Measurements from ENCODE around the gene MYD88. TPM values are rescaled to one million over a fixed set of nuclear protein-coding genes. Genes with fewer than 3 reads are reported as not detected.

The MYD88 gene
- total RNA-seq, 1 donor from 2014 or later = 37.5 TPM

DNA sequence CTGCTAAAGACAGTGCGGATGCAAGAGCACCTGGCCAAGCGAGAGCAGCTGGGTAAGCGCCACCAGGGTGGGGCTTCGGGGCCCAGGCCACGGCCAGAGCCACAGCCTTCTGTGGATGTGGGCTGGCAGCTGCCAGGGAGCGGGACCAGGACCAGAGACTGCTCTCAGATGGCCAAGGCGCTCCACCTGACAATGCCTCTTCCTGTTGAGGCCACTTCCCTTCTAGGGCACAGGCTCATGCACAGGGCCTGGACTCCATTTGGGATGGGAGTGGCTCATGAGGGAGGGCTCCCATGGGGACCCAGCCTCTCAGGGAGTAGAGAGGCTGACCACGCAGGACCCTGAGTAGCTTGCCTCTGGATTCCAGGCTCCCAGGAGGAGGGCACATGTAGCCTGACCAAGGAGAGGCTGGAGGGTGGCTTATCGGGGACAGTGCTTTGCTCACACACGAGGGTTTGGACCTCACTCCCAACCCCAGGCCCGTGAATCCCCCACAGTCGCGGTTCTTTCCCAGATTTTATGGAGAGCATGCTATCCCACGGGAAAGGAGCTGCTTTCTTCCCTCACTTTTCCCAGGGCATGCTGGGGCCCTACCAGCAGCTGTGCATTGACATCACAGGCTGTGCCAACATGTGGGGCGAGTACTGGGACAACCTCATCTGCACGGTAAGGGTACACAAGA lies 26.6 kb upstream of the MYD88 start:
- ATAC-seq = no peak
- peak; percentile 42 for DNase-seq (ENCODE audit: low spot score)

DNA sequence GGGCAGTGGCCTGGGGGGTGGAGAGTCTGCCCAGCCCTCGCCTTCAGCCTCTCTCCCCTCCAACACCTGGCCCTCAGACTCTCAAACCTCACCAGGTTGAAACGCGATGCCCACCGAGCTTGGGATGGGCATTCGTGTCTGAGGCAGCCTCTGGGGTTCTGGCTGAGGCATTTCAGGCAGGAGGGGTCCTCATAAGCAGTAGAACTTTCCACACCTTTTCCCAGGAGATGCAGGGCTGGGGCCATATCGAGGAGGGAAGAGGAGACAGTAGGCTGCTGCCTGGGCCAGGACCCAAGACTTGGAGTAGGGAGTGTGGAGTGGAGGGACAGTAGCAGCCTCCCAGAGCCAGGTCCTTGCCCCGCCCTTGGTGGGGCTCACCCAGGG lies 26.1 kb upstream of the MYD88 start:
- DNase-seq (ENCODE audit: low spot score) (peak; percentile 40), ATAC-seq (no peak)

GRCh38 chr3:38114052-38114874 lies 24.2 kb upstream of the MYD88 start:
- ATAC-seq (no peak), DNase-seq (ENCODE audit: low spot score) (peak; percentile 43)

- ATAC-seq (no peak), DNase-seq (ENCODE audit: low spot score) (peak; percentile 44)
These were observed 23.4 kb upstream of the MYD88 start for GRCh38 chr3:38114875-38115644.

DNA sequence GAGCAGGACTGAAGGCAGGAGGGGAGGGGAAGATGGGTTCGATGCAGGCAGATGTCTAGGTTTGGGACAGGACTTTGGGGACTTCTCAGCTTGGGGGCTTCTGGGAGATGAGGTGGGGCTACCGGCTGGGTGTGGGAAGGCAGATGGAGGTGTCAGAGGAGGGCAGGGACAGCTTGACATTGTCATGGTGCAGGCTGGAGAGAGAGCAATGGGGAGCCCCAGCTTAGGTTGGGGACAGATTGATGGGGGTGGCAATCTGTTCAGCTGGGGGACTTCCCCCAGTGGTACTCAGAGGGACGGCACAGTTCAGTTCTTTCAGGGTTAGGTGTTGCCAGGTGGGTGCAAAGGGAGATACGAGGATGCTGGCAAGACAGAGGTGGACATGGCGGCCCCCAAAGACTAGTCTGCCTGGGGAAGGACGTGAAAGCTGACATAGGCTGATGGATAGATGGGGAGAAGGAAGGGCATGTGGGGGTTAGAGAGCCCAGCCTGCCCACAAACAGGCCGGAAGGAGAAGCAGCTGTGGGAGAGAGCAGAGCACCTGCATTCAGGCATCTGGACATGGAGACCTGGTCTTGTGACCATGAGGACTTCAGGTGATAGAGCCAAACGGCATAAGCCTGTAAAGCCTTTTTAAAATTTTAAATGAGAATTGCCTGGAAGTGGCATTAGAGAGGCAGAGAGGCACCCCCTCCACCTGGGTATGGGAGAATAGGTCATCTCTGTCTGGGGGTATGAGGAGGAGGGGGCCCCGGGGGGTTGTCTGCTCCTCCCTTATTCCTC lies 22.6 kb upstream of the MYD88 start:
- no peak for ATAC-seq
- peak; percentile 46 for DNase-seq (ENCODE audit: low spot score)

- DNase-seq (ENCODE audit: low spot score) (peak; percentile 64), ATAC-seq (peak; percentile 30)
These were observed 21.8 kb upstream of the MYD88 start for GRCh38 chr3:38116471-38117162.

GRCh38 chr3:38117163-38117716 lies 21.2 kb upstream of the MYD88 start:
- peak; percentile 86 for DNase-seq (ENCODE audit: low spot score)
- peak; percentile 70 for ATAC-seq

- DNase-seq (ENCODE audit: low spot score) (peak; percentile 86), ATAC-seq (peak; percentile 66)
These were observed 20.6 kb upstream of the MYD88 start for GRCh38 chr3:38117748-38118420.

DNA sequence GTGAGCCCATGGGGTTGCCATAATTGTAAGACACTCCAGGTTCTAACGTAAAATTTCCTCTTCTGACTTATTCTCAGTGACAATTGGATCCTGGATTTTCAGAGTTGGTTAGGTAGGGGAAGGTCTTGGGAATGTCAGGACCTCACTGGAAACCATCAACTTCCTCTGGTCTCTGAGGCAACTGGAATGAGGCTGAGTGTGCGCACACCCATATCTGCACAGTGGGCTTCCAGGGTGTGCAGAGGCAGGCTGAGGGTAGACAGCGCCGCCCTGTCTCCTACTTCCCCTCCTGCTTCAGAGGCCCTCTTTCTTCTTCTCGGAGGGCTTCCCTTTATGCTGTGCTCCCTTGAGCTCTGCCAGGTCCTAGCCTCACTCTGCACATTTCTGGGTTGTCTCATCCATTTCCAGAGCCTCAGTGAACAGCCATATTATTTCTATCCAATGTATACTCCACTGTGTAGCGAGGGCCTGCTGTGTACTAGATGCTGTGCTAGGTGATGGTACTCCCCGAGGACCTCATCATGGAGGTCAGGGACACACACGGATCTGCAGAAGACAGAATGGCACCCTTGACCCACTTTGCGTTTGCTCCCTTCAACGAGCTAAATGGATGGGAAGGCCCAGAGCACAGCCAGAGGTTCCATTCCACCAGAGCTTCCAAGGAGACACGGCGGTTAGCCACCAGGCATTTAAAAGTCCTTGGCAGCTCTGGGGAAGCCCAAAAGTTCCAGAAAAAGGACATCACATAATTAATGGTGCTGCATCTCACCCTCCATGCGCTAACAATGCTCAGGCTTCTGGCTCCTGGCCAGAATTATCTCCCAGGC lies 19.8 kb upstream of the MYD88 start:
- DNase-seq (ENCODE audit: low spot score) (peak; percentile 46), ATAC-seq (no peak)

- DNase-seq (ENCODE audit: low spot score) = no peak
- ATAC-seq = no peak
These were observed 19.3 kb upstream of the MYD88 start for GRCh38 chr3:38119248-38119544.

DNA sequence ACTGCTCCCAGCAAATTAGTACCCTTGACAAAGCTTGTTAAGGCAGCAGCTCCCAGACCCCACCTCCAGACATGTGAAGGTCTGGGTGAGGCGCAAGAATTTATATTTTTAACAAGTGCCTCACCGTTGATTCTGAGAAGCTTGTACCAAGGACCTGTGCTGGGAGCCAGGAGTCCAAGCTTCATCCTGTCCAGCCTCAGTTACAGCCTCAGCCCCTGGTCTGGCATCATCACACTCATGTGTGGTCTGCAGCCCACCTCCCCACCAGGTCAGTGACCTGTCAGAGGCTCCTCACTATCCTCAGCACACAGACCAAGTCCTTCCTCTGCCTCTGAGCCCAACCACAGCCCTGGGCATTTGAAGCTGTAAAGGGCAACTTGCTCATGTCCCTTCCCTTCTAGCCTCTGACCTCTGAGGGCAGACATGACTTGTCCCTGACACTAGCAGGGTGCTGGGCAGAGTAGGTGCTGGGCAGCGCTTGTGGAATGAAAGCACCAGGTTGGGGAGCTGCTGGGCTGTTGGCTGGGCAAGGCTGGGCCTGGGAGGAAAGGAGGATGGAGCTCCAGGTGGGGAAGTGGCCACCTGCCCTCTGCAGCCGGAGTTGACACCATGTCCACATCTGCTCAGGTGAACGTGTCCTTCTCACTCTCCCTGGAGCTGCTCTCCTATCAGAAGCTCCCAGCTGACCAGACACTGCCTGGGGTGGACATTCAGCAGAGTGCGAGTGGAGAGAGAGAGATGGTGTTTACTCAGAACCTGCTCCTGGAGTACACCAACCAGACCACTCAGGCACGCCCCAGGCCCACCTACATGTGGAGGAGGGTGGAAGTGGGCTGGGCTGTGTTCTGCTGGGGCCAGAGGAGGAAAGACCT lies 18.4 kb upstream of the MYD88 start:
- peak; percentile 44 for DNase-seq (ENCODE audit: low spot score)
- no peak for ATAC-seq

GRCh38 chr3:38120693-38121450 lies 17.6 kb upstream of the MYD88 start:
- ATAC-seq (no peak), DNase-seq (ENCODE audit: low spot score) (peak; percentile 48)

DNA sequence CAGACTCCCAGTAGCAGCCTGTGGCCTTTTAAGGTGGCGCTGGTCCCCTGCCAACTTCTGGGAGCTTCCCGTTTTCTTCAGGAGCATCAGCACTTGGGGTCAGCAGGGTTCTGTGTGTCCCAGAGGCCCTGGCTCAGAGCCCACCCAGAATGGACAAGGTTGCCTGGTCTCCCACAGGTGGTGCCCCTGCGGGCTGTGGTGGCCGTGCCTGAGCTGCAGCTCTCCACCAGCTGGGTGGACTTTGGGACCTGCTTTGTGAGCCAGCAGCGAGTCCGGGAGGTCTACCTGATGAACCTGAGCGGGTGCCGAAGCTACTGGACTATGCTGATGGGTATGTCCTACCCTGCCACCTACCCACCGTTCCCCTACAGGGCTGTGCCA lies 17.0 kb upstream of the MYD88 start:
- ATAC-seq (peak; percentile 4), DNase-seq (ENCODE audit: low spot score) (peak; percentile 70)

DNA sequence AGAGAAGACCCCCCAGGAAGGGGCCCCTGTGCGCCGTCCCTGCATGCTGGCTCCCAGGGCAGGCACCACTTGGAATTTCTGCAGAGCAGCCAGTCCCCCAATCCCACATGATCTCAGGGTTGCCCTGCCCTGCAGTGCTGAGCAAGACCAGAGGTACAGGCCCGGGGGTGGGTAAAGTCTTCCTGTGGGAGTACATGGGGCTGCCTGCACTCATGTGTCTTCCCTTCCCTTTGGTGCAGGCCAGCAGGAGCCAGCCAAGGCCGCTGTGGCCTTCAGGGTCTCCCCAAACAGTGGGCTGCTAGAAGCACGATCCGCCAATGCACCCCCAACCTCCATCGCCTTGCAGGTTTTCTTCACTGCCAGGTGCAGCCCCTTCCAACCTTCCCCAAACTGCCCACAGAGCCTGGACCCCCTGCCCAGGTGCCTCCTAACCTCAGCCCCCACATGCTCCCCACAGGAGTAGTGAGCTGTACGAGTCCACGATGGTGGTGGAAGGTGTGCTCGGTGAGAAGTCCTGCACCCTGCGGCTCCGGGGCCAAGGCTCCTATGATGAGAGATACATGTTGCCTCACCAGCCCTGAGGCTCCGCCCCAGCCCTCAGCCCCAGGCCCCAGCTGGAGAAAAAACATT lies 16.5 kb upstream of the MYD88 start:
- ATAC-seq = no peak
- DNase-seq (ENCODE audit: low spot score) = peak; percentile 49

- no peak for ATAC-seq
- DNase-seq (ENCODE audit: low spot score) = peak; percentile 38
These were observed 15.7 kb upstream of the MYD88 start for GRCh38 chr3:38122712-38123290.
